ENCODE data around the gene HNRNPM. TPM values are rescaled to one million over a fixed set of nuclear protein-coding genes. Genes with fewer than 3 reads are reported as not detected.
A peak's percentile ranks its signal among the peaks of the same experiment; 100 is the strongest.

Gene HNRNPM
- total and polyA plus RNA-seq, 2 experiments from 2014 or later, result 69.3 to 159 TPM

DNA sequence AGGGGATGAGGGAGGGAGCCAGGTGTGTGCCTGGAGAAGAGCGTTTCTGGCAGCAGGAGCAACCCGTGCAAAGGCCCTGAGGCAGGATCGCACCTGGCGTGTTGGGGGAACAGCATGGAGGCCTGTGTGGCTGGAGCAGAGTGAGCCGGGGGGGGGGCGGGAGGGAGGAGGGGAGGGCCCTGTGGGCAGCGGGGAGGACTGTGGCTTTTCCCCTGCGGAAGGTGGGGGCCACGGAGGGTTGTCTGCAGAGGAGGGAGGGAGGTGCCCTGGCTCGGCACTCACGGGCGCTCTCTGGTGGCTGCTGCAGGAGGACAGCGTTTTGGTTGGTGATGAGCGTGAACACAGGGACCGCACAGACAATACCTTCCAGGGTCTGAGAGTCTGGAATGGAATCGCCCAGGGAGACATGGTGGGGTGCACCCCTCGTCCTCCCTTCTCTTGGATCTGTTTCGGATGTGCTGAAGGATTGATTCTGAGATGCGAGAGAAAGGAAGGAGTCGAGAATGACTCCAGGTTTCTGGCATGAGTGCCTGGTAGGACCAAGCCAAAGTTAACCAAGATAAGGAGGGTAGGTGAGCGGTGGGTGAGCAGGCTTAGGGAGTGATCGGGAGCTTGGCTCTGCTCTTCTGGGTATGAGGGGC is 48.1 kb upstream of the HNRNPM start:
- Histone ChIP-seq H3K4me2 (no peak overlapping the region), H3K27me3 (no peaks in the 10 kb centered on the region), H3K36me3 (replicated peaks; ENCODE audit: insufficient read depth, low read depth) (no peaks in the 10 kb centered on the region), H3K9me3 (ENCODE audit: low read depth) (no peaks in the 10 kb centered on the region), H3K9me2 (replicated peaks; ENCODE audit: insufficient read depth) (no peaks in the 10 kb centered on the region), H3K27ac (peak overlapping the region; percentile 4), H2AFZ (no peak overlapping the region), H4K20me1 (ENCODE audit: insufficient read depth, poor library complexity, severe bottlenecking) (peaks cover 79% of the 10 kb centered on the region), H3K79me2 (peaks cover 78% of the 10 kb centered on the region), H3K4me1 (ENCODE audit: insufficient read depth) (no peaks in the 10 kb centered on the region), H3K4me3 (no peak overlapping the region)
- 75% methylated on average over 17 of the region's 22 CpGs for WGBS (ENCODE audit: low lambda C conversion rate, missing lambda C conversion rate)
- DNase-seq (ENCODE audit: low spot score), result peak; percentile 64
- TF ChIP-seq, protein P1, sequence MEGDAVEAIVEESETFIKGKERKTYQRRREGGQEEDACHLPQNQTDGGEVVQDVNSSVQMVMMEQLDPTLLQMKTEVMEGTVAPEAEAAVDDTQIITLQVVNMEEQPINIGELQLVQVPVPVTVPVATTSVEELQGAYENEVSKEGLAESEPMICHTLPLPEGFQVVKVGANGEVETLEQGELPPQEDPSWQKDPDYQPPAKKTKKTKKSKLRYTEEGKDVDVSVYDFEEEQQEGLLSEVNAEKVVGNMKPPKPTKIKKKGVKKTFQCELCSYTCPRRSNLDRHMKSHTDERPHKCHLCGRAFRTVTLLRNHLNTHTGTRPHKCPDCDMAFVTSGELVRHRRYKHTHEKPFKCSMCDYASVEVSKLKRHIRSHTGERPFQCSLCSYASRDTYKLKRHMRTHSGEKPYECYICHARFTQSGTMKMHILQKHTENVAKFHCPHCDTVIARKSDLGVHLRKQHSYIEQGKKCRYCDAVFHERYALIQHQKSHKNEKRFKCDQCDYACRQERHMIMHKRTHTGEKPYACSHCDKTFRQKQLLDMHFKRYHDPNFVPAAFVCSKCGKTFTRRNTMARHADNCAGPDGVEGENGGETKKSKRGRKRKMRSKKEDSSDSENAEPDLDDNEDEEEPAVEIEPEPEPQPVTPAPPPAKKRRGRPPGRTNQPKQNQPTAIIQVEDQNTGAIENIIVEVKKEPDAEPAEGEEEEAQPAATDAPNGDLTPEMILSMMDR (IDR thresholded peaks at IDR 0.05; ENCODE audit: poor library complexity), result peak; percentile 53
- no peak for TF ChIP-seq EZH2phosphoT487 (IDR thresholded peaks at IDR 0.05; ENCODE audit: low read depth, severe bottlenecking, unreplicated experiment)

DNA sequence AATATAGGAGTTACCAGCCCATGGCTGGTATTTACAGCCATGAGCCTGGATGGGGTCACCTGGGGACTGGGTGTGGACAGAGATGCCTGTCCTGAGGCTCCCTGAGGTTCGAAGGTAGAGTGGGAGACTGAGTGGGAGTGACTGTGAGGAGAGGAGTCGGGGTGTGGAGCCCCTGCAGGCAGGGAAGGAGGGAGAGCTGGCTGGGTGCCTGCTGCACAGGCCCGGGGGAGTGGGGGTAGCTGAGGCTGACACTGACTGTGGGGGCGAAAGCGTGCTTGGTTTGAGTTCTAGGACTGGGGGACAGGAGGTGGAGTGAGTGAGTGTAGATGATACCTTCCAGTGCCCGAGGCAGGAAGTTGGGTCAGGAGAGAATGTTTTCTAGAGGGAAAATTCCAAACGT is 47.5 kb upstream of the HNRNPM start:
- TF ChIP-seq, protein P1 (IDR thresholded peaks at IDR 0.05; ENCODE audit: poor library complexity), result no peak
- no peak for TF ChIP-seq EZH2 (IDR thresholded peaks at IDR 0.05; ENCODE audit: borderline replicate concordance)
- no peak for TF ChIP-seq EZH2phosphoT487 (IDR thresholded peaks at IDR 0.05; ENCODE audit: low read depth, severe bottlenecking, unreplicated experiment)
- Histone ChIP-seq H3K9me3 (ENCODE audit: low read depth) (no peaks in the 10 kb centered on the region), H3K27me3 (no peaks in the 10 kb centered on the region), H4K20me1 (ENCODE audit: insufficient read depth, poor library complexity, severe bottlenecking) (peaks cover 74% of the 10 kb centered on the region), H3K4me3 (no peak overlapping the region), H3K9me2 (replicated peaks; ENCODE audit: insufficient read depth) (no peaks in the 10 kb centered on the region), H3K4me2 (no peak overlapping the region), H2AFZ (no peak overlapping the region), H3K27ac (peak overlapping the region; percentile 4), H3K36me3 (replicated peaks; ENCODE audit: insufficient read depth, low read depth) (no peaks in the 10 kb centered on the region), H3K4me1 (ENCODE audit: insufficient read depth) (no peaks in the 10 kb centered on the region), H3K79me2 (peaks cover 72% of the 10 kb centered on the region)
- DNase-seq (ENCODE audit: low spot score), result no peak
- WGBS (ENCODE audit: low lambda C conversion rate, missing lambda C conversion rate), result 72% methylated on average over 7 of the region's 7 CpGs

DNA sequence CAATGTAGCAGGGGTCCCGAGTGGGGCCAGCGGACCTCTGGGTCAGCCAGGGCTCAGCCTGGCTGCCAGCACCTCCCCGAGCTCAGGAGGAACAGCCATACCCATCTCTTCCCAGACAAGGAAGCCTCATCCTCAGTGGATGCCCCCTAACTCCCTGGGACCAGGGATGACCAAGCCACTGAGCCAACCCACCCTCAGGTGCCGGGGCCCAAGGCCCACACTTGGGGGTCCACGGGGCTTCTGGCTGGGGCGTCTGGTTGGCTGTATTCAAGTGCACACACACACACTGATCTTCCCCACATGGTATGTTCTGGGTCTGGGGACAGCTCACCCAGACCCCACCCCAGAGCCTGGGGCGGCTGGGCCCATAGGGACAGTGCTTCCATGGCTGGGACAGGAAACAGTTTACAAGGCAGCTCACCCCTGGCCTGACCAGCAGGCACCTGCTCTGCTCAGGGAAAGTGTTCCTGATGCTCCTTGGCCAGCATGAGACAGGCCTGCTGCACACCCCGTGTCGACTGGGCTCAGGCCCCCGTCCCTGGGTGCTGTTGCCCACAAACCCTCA is 46.9 kb upstream of the HNRNPM start:
- 88% methylated on average over 9 of the region's 10 CpGs for WGBS (ENCODE audit: low lambda C conversion rate, missing lambda C conversion rate)

More for the DNA sequence above, 46.9 kb upstream of the HNRNPM start:
- no peaks in the 10 kb centered on the region for H3K36me3 ChIP-seq (replicated peaks; ENCODE audit: insufficient read depth, low read depth)
- no peak overlapping the region for H3K4me2 ChIP-seq
- no peak overlapping the region for H3K4me3 ChIP-seq
- H3K79me2 ChIP-seq, result peaks cover 66% of the 10 kb centered on the region
- H3K9me2 ChIP-seq (replicated peaks; ENCODE audit: insufficient read depth), result no peaks in the 10 kb centered on the region
- H3K27me3 ChIP-seq, result no peaks in the 10 kb centered on the region
- DNase-seq (ENCODE audit: low spot score), result no peak
- no peak overlapping the region for H3K27ac ChIP-seq
- TF ChIP-seq EZH2phosphoT487 (IDR thresholded peaks at IDR 0.05; ENCODE audit: low read depth, severe bottlenecking, unreplicated experiment) (no peak), EZH2 (IDR thresholded peaks at IDR 0.05; ENCODE audit: borderline replicate concordance) (no peak)
- TF ChIP-seq, protein P1 (IDR thresholded peaks at IDR 0.05; ENCODE audit: poor library complexity), result no peak
- peaks cover 70% of the 10 kb centered on the region for H4K20me1 ChIP-seq (ENCODE audit: insufficient read depth, poor library complexity, severe bottlenecking)
- H3K4me1 ChIP-seq (ENCODE audit: insufficient read depth), result no peaks in the 10 kb centered on the region
- H3K9me3 ChIP-seq (ENCODE audit: low read depth), result no peaks in the 10 kb centered on the region
- H2AFZ ChIP-seq, result no peak overlapping the region

Data from hepatocyte (in vitro differentiated cells).